A673 (cell line): ENCODE results near the gene CARMIL1. TPM values are rescaled to one million over a fixed set of nuclear protein-coding genes. Genes with fewer than 3 reads are reported as not detected.

ENCODE experiments used
- BruUV-seq: library from RNA; stranded (reverse); fragments of 400-500 nt; replicated peaks from 2 replicates; lab custom pipeline; 2021; lab: Mats Ljungman, UMichigan
- CTCF ChIA-PET: fragments of 300-600 bp; sonication (Branson Sonifier 250); formaldehyde crosslinking; loops from one replicate; lab custom pipeline; 2022; ENCODE audit warnings: antibody characterized with exemption; lab: Charles Lee
- POLR2A ChIA-PET: fragments of 300-600 bp; sonication (Branson Sonifier 250); formaldehyde crosslinking; loops from one replicate; lab custom pipeline; 2022; ENCODE audit warnings: antibody characterized with exemption; ENCODE audit not compliant: low non-redundant PET; lab: Charles Lee
- DNase-seq: peaks from one replicate; pipeline ENCODE4 v3.0.0-alpha.2; 2015; ENCODE audit warnings: low spot score
- H3K27ac ChIP-seq: fragments of 200-600 bp; sonication (generic); 2 replicates; pipeline ENCODE4 v1.5.1; 2016; ENCODE audit warnings: mixed run types, low read depth, mild to moderate bottlenecking, mixed read lengths, antibody characterized with exemption, low read length; ENCODE audit not compliant: poor library complexity, severe bottlenecking
- H3K27me3 ChIP-seq: fragments of 200-600 bp; sonication (generic); replicated peaks from 2 replicates; pipeline ENCODE4 v1.6.1; 2017; ENCODE audit warnings: mixed run types, low read depth, mild to moderate bottlenecking, mixed read lengths, antibody characterized with exemption, low read length; ENCODE audit not compliant: insufficient read depth, poor library complexity
- H3K36me3 ChIP-seq: fragments of 200-600 bp; sonication (generic); 2 replicates; pipeline ENCODE4 v1.6.1; 2016; ENCODE audit warnings: mixed run types, mild to moderate bottlenecking, mixed read lengths, antibody characterized with exemption, low read length; ENCODE audit not compliant: insufficient read depth, poor library complexity, severe bottlenecking
- H3K4me1 ChIP-seq: fragments of 200-600 bp; sonication (generic); 2 replicates; pipeline ENCODE4 v1.6.1; 2017; ENCODE audit warnings: mixed run types, mild to moderate bottlenecking, mixed read lengths, antibody characterized with exemption, low read length; ENCODE audit not compliant: insufficient read depth, poor library complexity, severe bottlenecking
- H3K4me3 ChIP-seq: fragments of 200-600 bp; sonication (generic); 2 replicates; pipeline ENCODE4 v1.5.1; 2016; ENCODE audit warnings: low read depth, mixed run types, mild to moderate bottlenecking, mixed read lengths, low read length; ENCODE audit not compliant: poor library complexity, severe bottlenecking
- H3K9me3 ChIP-seq: fragments of 200-600 bp; sonication (generic); 2 replicates; pipeline ENCODE4 v1.6.1; 2016; ENCODE audit warnings: mixed run types, low read depth, mild to moderate bottlenecking, mixed read lengths, antibody characterized with exemption, low read length; ENCODE audit not compliant: poor library complexity, severe bottlenecking
- EZH2 ChIP-seq: fragments of 200-600 bp; sonication (generic); IDR thresholded peaks from 2 replicates; pipeline ENCODE4 v1.6.1; 2017; ENCODE audit warnings: borderline replicate concordance, low read depth, mild to moderate bottlenecking, mixed read lengths, antibody characterized with exemption, low read length; ENCODE audit not compliant: poor library complexity, severe bottlenecking
- intact Hi-C: fragments of 100-400 bp; cut with micrococcal nuclease; formaldehyde crosslinking; loops from one replicate; pipeline ENCODE4 v1.10.0; 2022; ENCODE audit not compliant: unreplicated experiment
- total RNA-seq: library from RNA; stranded (reverse); gene quantifications from 2 replicates; pipeline ENCODE4 v1.2.3, GENCODE V29; 2021
- TF ChIP-seq, protein P1 (sequence below): fragments of 300-800, 200-600 bp; sonication (generic); conservative IDR thresholded peaks from 2 replicates; pipeline ENCODE4 v1.5.1; 2017; ENCODE audit warnings: low read depth, mild to moderate bottlenecking, antibody characterized with exemption, low read length, moderate library complexity, mixed read lengths

Gene CARMIL1
- total RNA-seq, 1 experiment from 2014 or later, result 7.2 TPM

DNA sequence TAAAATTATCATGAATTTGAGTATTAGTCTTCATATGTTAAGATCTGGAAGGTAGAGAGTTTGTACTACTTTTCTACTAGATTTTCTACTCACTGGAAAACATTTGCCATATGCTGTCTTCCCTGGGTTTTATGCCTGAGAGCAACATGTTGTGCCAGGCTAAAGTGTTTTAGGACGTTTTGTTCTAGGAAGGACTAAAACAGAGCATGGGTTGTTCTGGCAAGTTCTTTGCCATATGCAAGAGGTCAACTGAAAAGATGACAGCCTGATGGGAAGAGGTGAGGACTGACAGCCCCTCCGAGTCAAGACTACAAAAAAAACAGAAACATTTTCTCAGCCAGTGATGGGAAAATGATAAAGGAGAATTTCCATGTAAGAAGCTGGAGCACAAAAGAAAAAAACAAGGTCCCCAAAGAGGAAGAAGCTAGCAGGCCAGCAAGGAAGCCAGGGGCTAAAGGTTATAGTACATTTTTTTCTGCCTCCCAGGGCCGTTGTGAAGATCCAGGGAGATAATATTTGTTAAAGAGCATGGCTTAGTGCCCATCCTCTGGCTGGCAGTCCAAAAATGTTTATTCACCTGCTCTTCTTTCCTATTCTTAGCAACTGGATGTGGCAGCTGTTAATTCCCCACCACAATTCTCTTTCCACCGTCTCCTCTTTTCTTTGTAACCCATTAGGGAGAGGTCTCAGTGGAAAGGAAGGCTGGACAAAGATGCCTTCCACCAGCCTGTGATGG is 380.6 kb downstream of the CARMIL1 start:
- peaks cover 2% of the 10 kb centered on the region for H3K27me3 ChIP-seq
- POLR2A ChIA-PET, result no interaction called here
- H3K9me3 ChIP-seq, result no peaks in the 10 kb centered on the region
- no peak for DNase-seq
- no peaks in the 10 kb centered on the region for H3K4me1 ChIP-seq
- no peaks in the 10 kb centered on the region for H3K36me3 ChIP-seq
- CTCF ChIA-PET, result no interaction called here
- TF ChIP-seq EZH2, result no peak
- TF ChIP-seq, protein P1, sequence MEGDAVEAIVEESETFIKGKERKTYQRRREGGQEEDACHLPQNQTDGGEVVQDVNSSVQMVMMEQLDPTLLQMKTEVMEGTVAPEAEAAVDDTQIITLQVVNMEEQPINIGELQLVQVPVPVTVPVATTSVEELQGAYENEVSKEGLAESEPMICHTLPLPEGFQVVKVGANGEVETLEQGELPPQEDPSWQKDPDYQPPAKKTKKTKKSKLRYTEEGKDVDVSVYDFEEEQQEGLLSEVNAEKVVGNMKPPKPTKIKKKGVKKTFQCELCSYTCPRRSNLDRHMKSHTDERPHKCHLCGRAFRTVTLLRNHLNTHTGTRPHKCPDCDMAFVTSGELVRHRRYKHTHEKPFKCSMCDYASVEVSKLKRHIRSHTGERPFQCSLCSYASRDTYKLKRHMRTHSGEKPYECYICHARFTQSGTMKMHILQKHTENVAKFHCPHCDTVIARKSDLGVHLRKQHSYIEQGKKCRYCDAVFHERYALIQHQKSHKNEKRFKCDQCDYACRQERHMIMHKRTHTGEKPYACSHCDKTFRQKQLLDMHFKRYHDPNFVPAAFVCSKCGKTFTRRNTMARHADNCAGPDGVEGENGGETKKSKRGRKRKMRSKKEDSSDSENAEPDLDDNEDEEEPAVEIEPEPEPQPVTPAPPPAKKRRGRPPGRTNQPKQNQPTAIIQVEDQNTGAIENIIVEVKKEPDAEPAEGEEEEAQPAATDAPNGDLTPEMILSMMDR, result no peak
- H3K27ac ChIP-seq, result no peak overlapping the region
- BruUV-seq, result no TSS peak
- intact Hi-C loops, result no loop called here
- H3K4me3 ChIP-seq, result no peak overlapping the region

DNA sequence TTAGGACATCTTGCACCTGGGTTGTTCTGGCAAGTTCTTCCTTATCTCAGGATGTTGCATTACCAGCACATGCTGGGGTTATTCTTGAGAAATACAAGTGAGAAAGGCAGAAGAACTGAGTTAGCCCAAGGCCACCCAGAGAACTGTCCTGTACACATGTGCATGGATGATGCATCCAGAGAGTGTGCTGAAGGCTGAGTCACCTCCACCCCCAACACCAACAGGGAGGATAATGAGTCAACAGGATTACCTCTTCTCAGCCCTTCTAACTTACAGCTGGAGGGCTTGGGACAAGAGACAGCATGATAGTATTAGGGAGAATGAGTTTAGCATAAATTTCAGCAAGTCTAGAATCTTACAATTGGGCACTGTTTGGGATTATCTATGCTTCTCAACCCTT is 381.3 kb downstream of the CARMIL1 start:
- Histone ChIP-seq H3K36me3 (no peaks in the 10 kb centered on the region), H3K27ac (no peak overlapping the region), H3K4me3 (no peak overlapping the region), H3K4me1 (no peaks in the 10 kb centered on the region), H3K9me3 (no peaks in the 10 kb centered on the region), H3K27me3 (no peaks in the 10 kb centered on the region)
- TF ChIP-seq EZH2, result no peak
- TF ChIP-seq, protein P1, result no peak
- intact Hi-C loops, result no loop called here
- CTCF ChIA-PET, result no interaction called here
- POLR2A ChIA-PET, result no interaction called here
- DNase-seq, result peak; percentile 39
- BruUV-seq, result no TSS peak

DNA sequence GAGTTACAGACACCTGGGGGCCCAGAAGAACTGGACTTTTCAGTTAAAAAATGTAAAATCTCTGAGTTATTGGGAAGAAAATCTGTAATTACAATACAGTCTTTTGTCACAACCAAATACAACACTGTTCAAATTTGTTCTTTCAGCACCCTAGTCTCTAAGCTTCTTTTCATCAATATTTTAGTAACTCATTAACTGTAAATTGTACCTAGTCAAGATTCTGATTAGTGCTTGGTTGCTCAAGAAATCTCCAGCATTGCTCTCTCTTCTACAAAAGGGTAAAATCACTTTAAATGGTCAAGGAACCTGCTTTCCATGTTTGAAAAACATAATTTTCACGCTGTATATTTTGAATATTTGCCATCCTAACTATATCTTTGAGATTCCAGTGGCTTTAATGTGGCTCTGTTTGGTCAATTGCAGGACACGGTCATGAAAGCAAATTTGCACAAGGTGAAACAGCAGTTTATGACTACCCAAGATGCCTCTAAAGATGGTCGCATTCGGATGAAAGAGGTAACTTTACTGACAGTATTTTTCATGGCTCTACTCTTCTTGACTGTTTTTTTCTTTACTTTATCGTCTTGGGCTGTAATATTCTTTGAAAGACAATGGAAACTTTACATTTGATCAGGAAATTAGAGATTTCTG is 382.1 kb downstream of the CARMIL1 start:
- no TSS peak for BruUV-seq
- ChIA-PET CTCF (no interaction called here), POLR2A (no interaction called here)
- no peaks in the 10 kb centered on the region for H3K27me3 ChIP-seq
- intact Hi-C loops, result no loop called here
- no peaks in the 10 kb centered on the region for H3K4me1 ChIP-seq
- no peak for TF ChIP-seq EZH2
- TF ChIP-seq, protein P1, result no peak
- no peaks in the 10 kb centered on the region for H3K9me3 ChIP-seq
- DNase-seq, result no peak
- no peak overlapping the region for H3K27ac ChIP-seq
- H3K4me3 ChIP-seq, result no peak overlapping the region
- H3K36me3 ChIP-seq, result no peaks in the 10 kb centered on the region
